Naive B cell (primary cell): ENCODE measurements around the gene LRRC32. TPM values are rescaled to one million over a fixed set of nuclear protein-coding genes. Genes with fewer than 3 reads are reported as not detected.
A peak's percentile ranks its signal among the peaks of the same experiment; 100 is the strongest.

ENCODE experiments used
- ATAC-seq, 2 donors: fragments of 150-1000 bp; cut with Tn5 transposase; 2 replicates each; pipeline ENCODE4 v1.10.0; 2021; ENCODE audit warnings: low read depth in 2 of 2, mild to moderate bottlenecking in 2 of 2, moderate library complexity in 2 of 2
- DNase-seq: peaks from one replicate; pipeline ENCODE4 v3.0.0; 2022
- H3K27ac Mint-ChIP-seq, 6 donors: one replicate each; pipeline ENCODE4 v1.8.0; 2020 to 2022; ENCODE audit warnings: mild to moderate bottlenecking in 6 of 6, mixed read lengths in 6 of 6, moderate library complexity in 5 of 6, inconsistent platforms in 2 of 6
- H3K27me3 Mint-ChIP-seq, 3 donors: one replicate each; pipeline ENCODE4 v1.8.0; 2021 to 2022; ENCODE audit warnings: mixed read lengths in 3 of 3, mild to moderate bottlenecking in 1 of 3
- H3K36me3 Mint-ChIP-seq, 2 donors: one replicate each; pipeline ENCODE4 v1.8.0; 2020 to 2022; ENCODE audit warnings: mixed read lengths in 2 of 2, inconsistent platforms in 1 of 2, mild to moderate bottlenecking in 1 of 2
- H3K4me1 Mint-ChIP-seq, 3 donors: one replicate each; pipeline ENCODE4 v1.8.0; 2020 to 2022; ENCODE audit warnings: mixed read lengths in 3 of 3, inconsistent platforms in 1 of 3, mild to moderate bottlenecking in 1 of 3, moderate library complexity in 1 of 3
- H3K4me3 Mint-ChIP-seq, 8 donors: one replicate each; pipeline ENCODE4 v1.8.0; 2020 to 2022; ENCODE audit warnings: mild to moderate bottlenecking in 8 of 8, mixed read lengths in 8 of 8, moderate library complexity in 8 of 8, inconsistent platforms in 2 of 8
- H3K9me3 Mint-ChIP-seq, 7 donors: one replicate each; pipeline ENCODE4 v1.8.0; 2020 to 2022; ENCODE audit warnings: mixed read lengths in 7 of 7, mild to moderate bottlenecking in 5 of 7, inconsistent platforms in 2 of 7, moderate library complexity in 1 of 7
- polyA plus RNA-seq, 6 donors: library from polyadenylated mRNA; unstranded; fragments of 300-500 nt; fragmentation: Illumina TruSeq; gene quantifications; one replicate each; pipeline ENCODE4 v1.2.3, GENCODE V29; 2021; ENCODE audit warnings: low read depth in 6 of 6

The LRRC32 gene
- polyA plus RNA-seq, 6 donors from 2014 or later, result 0.13 to 1.9 TPM; not detected in 4

GRCh38 chr11:76705826-76706225, 35.3 kb upstream of the LRRC32 start:
- Mint-ChIP-seq H3K4me3 (no peak overlapping the region), H3K27me3 (peaks cover 10 to 43% (median 35%) of the 10 kb centered on the region in 3 donors), H3K27ac (no peak overlapping the region), H3K36me3 (no peaks in the 10 kb centered on the region), H3K9me3 (peaks cover 3 to 20% (median 7%) of the 10 kb centered on the region in 7 donors), H3K4me1 (no peaks in the 10 kb centered on the region)
- DNase-seq, result no peak
- ATAC-seq, result no peak

- no peaks in the 10 kb centered on the region for H3K4me1 Mint-ChIP-seq
- peak overlapping the region in 1 of 6 donors; percentile 2 for H3K27ac Mint-ChIP-seq
These were observed 33.8 kb upstream of the LRRC32 start for GRCh38 chr11:76704171-76704948.

GRCh38 chr11:76703707-76704106, 33.2 kb upstream of the LRRC32 start:
- no peak overlapping the region for H3K27ac Mint-ChIP-seq
- H3K27me3 Mint-ChIP-seq, result peaks cover 13 to 57% (median 50%) of the 10 kb centered on the region in 3 donors
- DNase-seq (no peak), ATAC-seq (no peak)
- H3K9me3 Mint-ChIP-seq, result peaks cover 3 to 20% (median 7%) of the 10 kb centered on the region in 7 donors
- no peaks in the 10 kb centered on the region for H3K36me3 Mint-ChIP-seq
- H3K4me1 Mint-ChIP-seq, result no peaks in the 10 kb centered on the region
- H3K4me3 Mint-ChIP-seq, result no peak overlapping the region

More at GRCh38 chr11:76704171-76704948, 33.8 kb upstream of the LRRC32 start:
- no peak overlapping the region for H3K4me3 Mint-ChIP-seq
- H3K9me3 Mint-ChIP-seq, result peaks cover 3 to 20% (median 7%) of the 10 kb centered on the region in 7 donors
- no peak for DNase-seq
- H3K27me3 Mint-ChIP-seq, result peaks cover 13 to 50% (median 44%) of the 10 kb centered on the region in 3 donors
- no peak for ATAC-seq
- H3K36me3 Mint-ChIP-seq, result no peaks in the 10 kb centered on the region

- Mint-ChIP-seq H3K36me3 (no peaks in the 10 kb centered on the region), H3K27me3 (peaks cover 13 to 62% (median 57%) of the 10 kb centered on the region in 3 donors), H3K4me3 (no peak overlapping the region), H3K27ac (peak overlapping the region in 1 of 6 donors; percentile 64), H3K9me3 (peaks cover 3 to 20% (median 7%) of the 10 kb centered on the region in 7 donors), H3K4me1 (no peaks in the 10 kb centered on the region)
- ATAC-seq (no peak), DNase-seq (no peak)
These were observed 32.0 kb upstream of the LRRC32 start for GRCh38 chr11:76702336-76703128.

GRCh38 chr11:76701294-76702040, 30.9 kb upstream of the LRRC32 start:
- DNase-seq (no peak), ATAC-seq (no peak)
- H3K27me3 Mint-ChIP-seq, result peaks cover 13 to 57% (median 57%) of the 10 kb centered on the region in 3 donors
- H3K27ac Mint-ChIP-seq, result peak overlapping the region in 1 of 6 donors; percentile 52
- H3K4me1 Mint-ChIP-seq, result no peaks in the 10 kb centered on the region
- no peak overlapping the region for H3K4me3 Mint-ChIP-seq
- H3K9me3 Mint-ChIP-seq, result peaks cover 3 to 20% (median 7%) of the 10 kb centered on the region in 7 donors
- no peaks in the 10 kb centered on the region for H3K36me3 Mint-ChIP-seq

- H3K9me3 Mint-ChIP-seq, result peaks cover 0 to 11% (median 4%) of the 10 kb centered on the region in 7 donors
- H3K4me3 Mint-ChIP-seq, result no peak overlapping the region
- ATAC-seq (no peak), DNase-seq (no peak)
- H3K27me3 Mint-ChIP-seq, result peaks cover 13 to 64% (median 55%) of the 10 kb centered on the region in 3 donors
- no peaks in the 10 kb centered on the region for H3K36me3 Mint-ChIP-seq
- peaks cover 0 to 6% (median 4%) of the 10 kb centered on the region in 3 donors for H3K4me1 Mint-ChIP-seq
- peak overlapping the region in 1 of 6 donors; percentile 52 for H3K27ac Mint-ChIP-seq
These were observed 29.9 kb upstream of the LRRC32 start for GRCh38 chr11:76700177-76701100.

GRCh38 chr11:76699451-76700091, 29.0 kb upstream of the LRRC32 start:
- H3K9me3 Mint-ChIP-seq, result peaks cover 0 to 4% (median 2%) of the 10 kb centered on the region in 7 donors
- peaks cover 13 to 63% (median 59%) of the 10 kb centered on the region in 3 donors for H3K27me3 Mint-ChIP-seq
- H3K36me3 Mint-ChIP-seq, result no peaks in the 10 kb centered on the region
- no peak for ATAC-seq
- H3K4me1 Mint-ChIP-seq, result peaks cover 0 to 7% (median 4%) of the 10 kb centered on the region in 3 donors
- DNase-seq, result no peak
- peak overlapping the region in 1 of 6 donors; percentile 42 for H3K27ac Mint-ChIP-seq
- no peak overlapping the region for H3K4me3 Mint-ChIP-seq

- H3K4me3 Mint-ChIP-seq, result peak overlapping the region in 1 of 8 donors; percentile 6
- DNase-seq (no peak), ATAC-seq (no peak)
- no peaks in the 10 kb centered on the region for H3K36me3 Mint-ChIP-seq
- H3K27ac Mint-ChIP-seq, result peak overlapping the region in 1 of 6 donors; percentile 47
- H3K4me1 Mint-ChIP-seq, result peaks cover 0 to 7% (median 4%) of the 10 kb centered on the region in 3 donors
- no peaks in the 10 kb centered on the region for H3K9me3 Mint-ChIP-seq
- H3K27me3 Mint-ChIP-seq, result peaks cover 18 to 54% (median 53%) of the 10 kb centered on the region in 3 donors
These were observed 27.9 kb upstream of the LRRC32 start for GRCh38 chr11:76698321-76699043.

GRCh38 chr11:76696756-76697155, 26.2 kb upstream of the LRRC32 start:
- Mint-ChIP-seq H3K27me3 (peaks cover 17 to 66% (median 61%) of the 10 kb centered on the region in 3 donors), H3K27ac (no peak overlapping the region), H3K36me3 (no peaks in the 10 kb centered on the region), H3K9me3 (no peaks in the 10 kb centered on the region), H3K4me1 (peaks cover 0 to 7% (median 4%) of the 10 kb centered on the region in 3 donors), H3K4me3 (no peak overlapping the region)
- ATAC-seq (no peak), DNase-seq (no peak)

- no peak overlapping the region for H3K4me3 Mint-ChIP-seq
- DNase-seq (no peak), ATAC-seq (no peak)
- no peaks in the 10 kb centered on the region for H3K36me3 Mint-ChIP-seq
- H3K27ac Mint-ChIP-seq, result no peak overlapping the region
- H3K27me3 Mint-ChIP-seq, result peaks cover 12 to 61% (median 60%) of the 10 kb centered on the region in 3 donors
- H3K9me3 Mint-ChIP-seq, result no peaks in the 10 kb centered on the region
- peaks cover 0 to 7% (median 4%) of the 10 kb centered on the region in 3 donors for H3K4me1 Mint-ChIP-seq
These were observed 25.2 kb upstream of the LRRC32 start for GRCh38 chr11:76695771-76696170.

- no peaks in the 10 kb centered on the region for H3K36me3 Mint-ChIP-seq
- H3K4me3 Mint-ChIP-seq, result no peak overlapping the region
- H3K4me1 Mint-ChIP-seq, result peaks cover 0 to 7% (median 4%) of the 10 kb centered on the region in 3 donors
- H3K27ac Mint-ChIP-seq, result no peak overlapping the region
- DNase-seq (no peak), ATAC-seq (no peak)
- H3K27me3 Mint-ChIP-seq, result peaks cover 14 to 54% (median 53%) of the 10 kb centered on the region in 3 donors
- H3K9me3 Mint-ChIP-seq, result no peaks in the 10 kb centered on the region
These were observed 24.6 kb upstream of the LRRC32 start for GRCh38 chr11:76695133-76695532.
